ENCODE results near the gene KLK6. TPM values are rescaled to one million over a fixed set of nuclear protein-coding genes. Genes with fewer than 3 reads are reported as not detected.

KLK6 gene
- total and polyA plus RNA-seq, 3 donors from 2014 or later = 0.37 to 0.71 (median 0.63) TPM

- Histone ChIP-seq H3K4me1 (no peaks in the 10 kb centered on the region), H3K4me3 (no peak overlapping the region), H3K27me3 (no peaks in the 10 kb centered on the region), H3K9me3 (no peaks in the 10 kb centered on the region), H3K36me3 (ENCODE audit: low read depth, missing control alignments) (no peaks in the 10 kb centered on the region), H3K27ac (no peak overlapping the region)
- WGBS, 2 donors = 10 to 17% methylated on average over 12 of the region's 12 CpGs
- TF ChIP-seq CTCF (IDR thresholded peaks at IDR 0.05) (no peak), POLR2A (IDR thresholded peaks at IDR 0.05) (no peak)
- peak; percentile 35 for DNase-seq
- intact Hi-C loops (cut with DNase I; ENCODE audit: low total_unique reads) = no loop called here
These were observed 47.7 kb downstream of the KLK6 start for GRCh38 chr19:50921426-50922316.

GRCh38 chr19:50916069-50916468, 53.3 kb downstream of the KLK6 start:
- Histone ChIP-seq H3K27ac (no peak overlapping the region), H3K4me3 (no peak overlapping the region), H3K27me3 (no peaks in the 10 kb centered on the region), H3K4me1 (no peaks in the 10 kb centered on the region), H3K9me3 (no peaks in the 10 kb centered on the region), H3K36me3 (ENCODE audit: low read depth, missing control alignments) (no peaks in the 10 kb centered on the region)
- no peak for TF ChIP-seq CTCF (IDR thresholded peaks at IDR 0.05)
- TF ChIP-seq POLR2A (IDR thresholded peaks at IDR 0.05) = no peak
- no peak for DNase-seq
- intact Hi-C loops (cut with DNase I; ENCODE audit: low total_unique reads) = no loop called here
- 83 to 85% methylated on average over 1 to 2 of the region's 2 CpGs for WGBS, 2 donors

GRCh38 chr19:50912727-50913716, 56.4 kb downstream of the KLK6 start:
- intact Hi-C loops (cut with DNase I; ENCODE audit: low total_unique reads) = no loop called here
- Histone ChIP-seq H3K4me3 (no peak overlapping the region), H3K9me3 (no peaks in the 10 kb centered on the region), H3K27ac (no peak overlapping the region), H3K36me3 (ENCODE audit: low read depth, missing control alignments) (no peaks in the 10 kb centered on the region), H3K4me1 (no peaks in the 10 kb centered on the region), H3K27me3 (no peaks in the 10 kb centered on the region)
- no peak for DNase-seq
- TF ChIP-seq CTCF (IDR thresholded peaks at IDR 0.05) = no peak
- no peak for TF ChIP-seq POLR2A (IDR thresholded peaks at IDR 0.05)
- 18 to 20% methylated on average over 26 to 29 of the region's 29 CpGs for WGBS, 2 donors

- Histone ChIP-seq H3K4me1 (no peaks in the 10 kb centered on the region), H3K27me3 (no peaks in the 10 kb centered on the region), H3K27ac (no peak overlapping the region), H3K36me3 (ENCODE audit: low read depth, missing control alignments) (no peaks in the 10 kb centered on the region), H3K9me3 (no peaks in the 10 kb centered on the region), H3K4me3 (no peak overlapping the region)
- intact Hi-C loops (cut with DNase I; ENCODE audit: low total_unique reads) = no loop called here
- WGBS, 2 donors = 32 to 38% methylated on average over 21 of the region's 21 CpGs
- no peak for DNase-seq
- no peak for TF ChIP-seq POLR2A (IDR thresholded peaks at IDR 0.05)
- no peak for TF ChIP-seq CTCF (IDR thresholded peaks at IDR 0.05)
These were observed 57.2 kb downstream of the KLK6 start for GRCh38 chr19:50912102-50912599.

Data from testis (tissue), 3 donors.